Hepatocyte (in vitro differentiated cells): Measurements from ENCODE around the gene SEPTIN5.

Experiments
- EZH2 ChIP-seq: fragments of 200-600 bp; sonication (generic); IDR thresholded peaks from 2 replicates; pipeline ENCODE4 v1.6.1; 2016; ENCODE audit warnings: antibody characterized with exemption, mild to moderate bottlenecking, borderline replicate concordance
- EZH2phosphoT487 ChIP-seq: fragments of 200-600 bp; sonication (generic); IDR thresholded peaks from one replicate; pipeline ENCODE4 v1.6.1; 2018; ENCODE audit warnings: antibody characterized with exemption, mild to moderate bottlenecking, low read depth, moderate library complexity; ENCODE audit not compliant: unreplicated experiment, severe bottlenecking
- TF ChIP-seq, protein P1 (sequence below): fragments of 200-600 bp; sonication (generic); IDR thresholded peaks from 2 replicates; pipeline ENCODE4 v1.5.1; 2016; ENCODE audit warnings: antibody characterized with exemption, mild to moderate bottlenecking; ENCODE audit not compliant: poor library complexity

DNA sequence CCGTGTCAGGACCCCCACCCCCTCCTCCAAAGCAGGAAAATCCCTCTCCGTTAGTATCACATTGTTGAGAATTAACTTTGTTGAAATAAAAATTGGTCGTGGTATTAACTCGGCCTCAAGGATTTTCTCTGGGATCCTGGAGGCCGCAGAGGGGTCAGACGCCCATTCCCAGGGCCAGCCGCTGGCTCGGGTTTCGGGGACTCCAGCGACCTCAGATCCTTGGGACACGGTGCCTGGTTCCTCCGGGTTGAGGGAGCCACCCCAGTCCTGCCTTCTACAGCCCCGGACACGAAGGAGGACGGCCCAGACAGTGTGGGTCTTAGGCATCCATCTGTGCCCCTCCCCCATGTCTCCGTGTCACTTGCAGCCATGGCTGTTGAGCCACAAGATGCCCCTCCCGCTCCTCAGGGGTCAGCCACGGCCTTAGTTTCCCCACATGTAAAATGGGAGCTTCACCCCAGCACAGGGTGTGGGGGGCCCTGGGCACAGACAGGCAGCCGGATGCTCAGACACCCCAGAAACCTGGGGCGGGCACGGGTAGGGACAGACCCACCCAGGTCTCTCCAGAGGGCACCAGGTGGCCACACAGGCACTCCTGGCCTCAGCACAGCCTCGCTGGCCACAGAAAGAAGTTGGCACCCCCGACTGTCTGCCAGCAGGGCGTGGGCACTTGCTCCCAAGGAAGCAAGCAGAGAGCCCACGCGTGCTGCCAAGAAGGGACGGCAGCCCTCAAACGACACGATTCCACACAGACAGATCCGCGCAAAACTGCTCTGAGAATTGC, 24.6 kb downstream of the SEPTIN5 start:
- TF ChIP-seq, protein P1, sequence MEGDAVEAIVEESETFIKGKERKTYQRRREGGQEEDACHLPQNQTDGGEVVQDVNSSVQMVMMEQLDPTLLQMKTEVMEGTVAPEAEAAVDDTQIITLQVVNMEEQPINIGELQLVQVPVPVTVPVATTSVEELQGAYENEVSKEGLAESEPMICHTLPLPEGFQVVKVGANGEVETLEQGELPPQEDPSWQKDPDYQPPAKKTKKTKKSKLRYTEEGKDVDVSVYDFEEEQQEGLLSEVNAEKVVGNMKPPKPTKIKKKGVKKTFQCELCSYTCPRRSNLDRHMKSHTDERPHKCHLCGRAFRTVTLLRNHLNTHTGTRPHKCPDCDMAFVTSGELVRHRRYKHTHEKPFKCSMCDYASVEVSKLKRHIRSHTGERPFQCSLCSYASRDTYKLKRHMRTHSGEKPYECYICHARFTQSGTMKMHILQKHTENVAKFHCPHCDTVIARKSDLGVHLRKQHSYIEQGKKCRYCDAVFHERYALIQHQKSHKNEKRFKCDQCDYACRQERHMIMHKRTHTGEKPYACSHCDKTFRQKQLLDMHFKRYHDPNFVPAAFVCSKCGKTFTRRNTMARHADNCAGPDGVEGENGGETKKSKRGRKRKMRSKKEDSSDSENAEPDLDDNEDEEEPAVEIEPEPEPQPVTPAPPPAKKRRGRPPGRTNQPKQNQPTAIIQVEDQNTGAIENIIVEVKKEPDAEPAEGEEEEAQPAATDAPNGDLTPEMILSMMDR, result no peak
- no peak for TF ChIP-seq EZH2phosphoT487
- no peak for TF ChIP-seq EZH2
